ENCODE data around the gene HCN4.
"Not testable (repeated sequence)": the region's sequence is repeated elsewhere in the genome, so short reads cannot be mapped to it uniquely, and the experiment has no call there.

HCN4 gene

DNA sequence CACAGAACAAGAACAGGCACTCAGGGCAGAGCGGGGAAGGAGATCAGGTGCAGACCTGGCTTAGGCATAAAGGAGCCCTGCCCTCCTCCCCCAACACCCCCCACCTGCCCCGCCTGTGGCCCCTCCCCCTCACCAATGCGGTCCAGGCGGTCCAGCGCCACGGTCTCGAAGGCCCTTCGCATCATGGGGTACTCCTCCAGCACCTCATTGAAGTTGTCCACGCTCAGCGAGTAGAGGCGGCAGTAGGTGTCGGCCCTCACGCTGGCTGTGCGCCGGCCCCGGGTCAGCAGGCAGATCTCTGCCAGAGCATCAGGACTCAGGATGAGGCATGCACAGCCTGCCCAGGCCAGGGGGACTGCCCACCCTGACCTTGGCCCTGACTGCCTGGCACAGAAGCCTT lies 44.8 kb downstream of the HCN4 start:
- no peak for DNase-seq

DNA sequence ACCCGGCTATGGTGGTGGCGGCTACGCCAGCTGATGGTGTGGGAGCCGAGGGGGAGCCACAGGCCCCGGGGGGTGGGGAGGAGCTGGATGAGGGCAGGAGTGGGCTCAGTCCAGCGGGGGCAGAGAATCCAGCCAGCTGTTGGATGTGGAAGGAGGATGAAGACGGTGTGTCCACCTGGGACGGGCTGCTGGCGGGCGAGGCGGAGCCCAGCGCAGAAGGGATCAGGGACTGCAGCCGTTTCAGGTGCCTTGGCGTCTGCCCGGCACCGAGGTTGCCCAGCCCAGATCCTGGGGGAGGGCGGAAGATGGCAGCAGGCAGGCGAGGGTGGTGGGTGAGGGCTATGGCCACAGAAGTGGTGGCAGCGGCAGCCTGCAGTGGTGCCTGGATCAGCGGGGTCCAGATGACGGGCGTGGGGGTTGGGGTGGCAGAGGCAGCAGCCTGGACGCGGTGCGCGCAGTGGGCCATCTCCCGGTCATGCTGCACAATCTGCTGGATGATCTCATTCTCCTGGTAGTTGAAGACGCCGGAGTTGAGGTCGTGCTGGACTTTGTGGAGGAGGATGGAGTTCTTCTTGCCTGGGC lies 45.3 kb downstream of the HCN4 start:
- DNase-seq = no peak

DNA sequence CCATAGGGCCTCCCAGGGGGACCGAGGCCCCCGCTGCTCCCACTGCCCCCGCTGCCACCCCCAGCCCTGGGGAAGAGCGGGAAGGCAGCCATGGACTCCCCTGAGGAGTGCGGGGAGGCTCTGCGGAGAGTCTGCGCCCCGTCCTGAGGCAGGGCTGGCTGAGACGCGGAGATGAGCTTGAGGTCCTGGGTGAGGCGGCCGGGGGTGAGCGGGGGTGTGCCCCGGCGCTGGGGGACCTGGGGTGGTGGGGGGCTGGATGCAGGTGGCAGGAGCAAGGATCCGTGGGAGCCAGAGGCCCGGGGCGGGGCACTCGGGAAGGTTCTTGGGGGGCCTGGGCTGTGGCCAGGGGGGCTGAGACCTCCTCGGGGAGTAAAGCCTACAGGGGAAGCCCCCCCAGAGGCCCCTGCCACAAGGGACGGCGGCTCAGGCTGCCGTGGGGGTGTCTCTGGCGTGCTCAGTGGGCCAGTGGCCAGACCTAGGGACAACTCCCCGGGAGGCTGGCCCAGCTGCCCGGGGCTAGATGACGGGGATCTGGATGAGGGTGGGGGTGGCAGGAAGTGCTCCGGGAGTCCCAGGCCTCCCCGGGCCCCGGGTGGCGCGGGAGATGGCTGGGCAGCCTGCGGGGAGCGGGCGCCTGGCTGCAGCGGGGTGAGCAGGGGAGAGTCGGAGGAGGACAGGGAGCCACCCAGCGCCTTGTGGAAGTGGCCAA lies 45.9 kb downstream of the HCN4 start:
- no peak for DNase-seq

GRCh38 chr15:73321496-73322450 lies 47.0 kb downstream of the HCN4 start:
- no peak for DNase-seq

DNA sequence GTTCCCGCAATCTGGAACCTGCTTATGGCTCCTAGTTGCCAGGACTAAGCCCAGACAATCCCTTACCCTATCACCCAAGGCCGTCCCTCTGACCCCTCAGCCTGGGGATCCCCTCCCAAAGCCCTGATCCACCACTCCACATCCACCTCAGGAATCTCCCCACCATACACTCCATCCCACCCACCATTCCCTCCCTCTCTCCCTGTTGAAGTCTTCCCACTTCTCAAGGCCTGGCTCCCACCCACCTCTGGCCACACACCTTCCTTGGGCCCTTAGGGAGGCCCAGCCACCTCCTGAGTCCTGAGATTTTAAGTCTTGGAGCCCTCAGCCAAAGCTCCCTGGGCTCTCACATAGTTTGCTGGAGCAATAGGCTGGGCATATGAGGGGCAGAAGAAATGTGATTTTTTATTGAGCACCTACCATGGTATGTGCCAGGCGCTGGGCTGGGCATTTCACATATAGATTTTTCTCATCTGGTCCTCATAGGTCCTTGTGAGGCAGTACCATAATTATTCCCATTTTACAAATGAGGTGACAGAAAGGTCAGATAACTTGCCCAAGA lies 48.1 kb downstream of the HCN4 start:
- DNase-seq = no peak

- DNase-seq = no peak
These were observed 49.1 kb downstream of the HCN4 start for GRCh38 chr15:73319460-73320245.

DNA sequence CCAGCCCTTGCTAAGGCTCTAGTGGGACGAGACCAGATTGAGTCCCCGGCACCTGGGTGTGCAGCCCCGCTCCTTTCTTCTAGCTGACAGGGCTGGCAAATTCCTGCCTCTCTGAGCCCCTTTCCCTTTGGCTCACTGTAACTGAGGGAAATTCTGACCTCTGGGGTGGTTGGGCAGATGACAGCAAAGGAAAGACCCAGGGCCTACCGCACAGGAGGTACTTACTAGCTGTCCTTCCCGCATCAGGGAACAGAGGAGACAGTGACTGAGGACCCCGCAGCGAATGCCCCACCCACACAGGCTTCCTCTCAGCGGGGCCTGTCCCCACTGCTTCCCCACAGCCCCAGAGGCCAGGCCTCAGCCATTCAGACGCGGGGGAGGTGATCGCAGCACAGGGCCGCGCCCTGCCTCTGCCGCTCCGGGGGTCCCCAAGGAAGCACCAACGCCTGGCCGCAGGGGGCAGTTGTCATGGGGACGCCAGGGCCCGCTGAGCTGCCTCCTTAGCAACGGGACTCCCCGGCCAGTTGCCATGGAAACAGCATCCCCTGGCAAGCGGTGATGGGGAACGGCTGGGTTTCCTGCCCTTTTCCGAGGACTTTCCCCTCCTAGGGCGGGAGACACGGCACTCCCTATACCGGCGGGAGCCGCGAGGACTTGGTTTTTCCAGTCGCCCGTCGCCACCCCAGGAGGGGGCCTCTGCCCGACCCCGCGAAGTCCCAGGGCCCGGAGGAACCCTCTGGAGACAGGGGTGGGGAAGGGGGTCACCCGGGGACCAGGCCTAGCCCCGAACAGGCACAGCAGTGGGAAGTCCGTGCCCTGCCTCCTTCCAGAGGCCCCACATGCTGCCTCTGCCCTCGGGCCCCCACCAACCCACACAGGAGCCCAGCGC lies 50.1 kb downstream of the HCN4 start:
- no peak for DNase-seq

- DNase-seq = no peak
These were observed 50.9 kb downstream of the HCN4 start for GRCh38 chr15:73317651-73318462.

- no peak for DNase-seq
These were observed 54.9 kb downstream of the HCN4 start for GRCh38 chr15:73313861-73314260.

DNA sequence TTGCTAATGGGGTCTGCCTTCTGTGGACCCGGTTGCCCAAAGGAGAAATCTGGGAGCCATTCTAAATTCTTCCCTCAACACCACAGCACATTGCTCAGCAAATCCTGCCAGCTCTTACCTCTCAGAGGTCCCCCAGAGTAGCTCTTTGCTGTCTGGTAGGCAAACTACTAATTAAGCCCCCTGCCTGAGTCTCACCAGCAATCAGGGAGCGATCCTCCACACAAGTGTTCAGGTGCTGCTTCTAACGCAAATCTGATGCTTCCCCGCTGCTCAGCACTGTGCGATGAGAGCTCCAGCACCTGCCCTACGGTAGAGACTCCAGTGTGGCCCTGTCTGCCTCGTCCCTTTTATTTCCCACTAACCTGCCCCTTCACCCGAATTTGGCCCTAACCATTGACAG lies 60.5 kb downstream of the HCN4 start:
- no peak for DNase-seq

GRCh38 chr15:73305331-73306211 lies 63.2 kb downstream of the HCN4 start:
- peak; percentile 47 for DNase-seq

- DNase-seq = no peak
These were observed 65.1 kb downstream of the HCN4 start for GRCh38 chr15:73303636-73304035.

DNA sequence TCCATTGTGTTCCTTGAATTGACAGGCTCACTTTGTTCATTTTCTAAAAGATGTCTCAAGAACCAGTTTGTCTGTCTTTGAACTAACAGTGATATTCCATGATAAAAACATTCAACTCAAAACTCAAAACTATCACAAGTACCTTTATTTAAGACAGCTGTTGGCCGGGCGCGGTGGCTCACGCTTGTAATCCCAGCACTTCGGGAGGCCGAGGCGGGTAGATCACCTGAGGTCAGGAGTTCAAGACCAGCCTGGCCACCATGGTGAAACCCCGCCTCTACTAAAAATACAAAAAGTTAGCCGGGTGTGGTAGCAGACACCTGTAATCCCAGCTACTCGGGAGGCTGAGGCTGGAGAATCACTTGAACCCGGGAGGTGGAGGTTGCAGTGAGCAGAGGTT lies 68.5 kb downstream of the HCN4 start:
- DNase-seq = not testable (repeated sequence)

DNA sequence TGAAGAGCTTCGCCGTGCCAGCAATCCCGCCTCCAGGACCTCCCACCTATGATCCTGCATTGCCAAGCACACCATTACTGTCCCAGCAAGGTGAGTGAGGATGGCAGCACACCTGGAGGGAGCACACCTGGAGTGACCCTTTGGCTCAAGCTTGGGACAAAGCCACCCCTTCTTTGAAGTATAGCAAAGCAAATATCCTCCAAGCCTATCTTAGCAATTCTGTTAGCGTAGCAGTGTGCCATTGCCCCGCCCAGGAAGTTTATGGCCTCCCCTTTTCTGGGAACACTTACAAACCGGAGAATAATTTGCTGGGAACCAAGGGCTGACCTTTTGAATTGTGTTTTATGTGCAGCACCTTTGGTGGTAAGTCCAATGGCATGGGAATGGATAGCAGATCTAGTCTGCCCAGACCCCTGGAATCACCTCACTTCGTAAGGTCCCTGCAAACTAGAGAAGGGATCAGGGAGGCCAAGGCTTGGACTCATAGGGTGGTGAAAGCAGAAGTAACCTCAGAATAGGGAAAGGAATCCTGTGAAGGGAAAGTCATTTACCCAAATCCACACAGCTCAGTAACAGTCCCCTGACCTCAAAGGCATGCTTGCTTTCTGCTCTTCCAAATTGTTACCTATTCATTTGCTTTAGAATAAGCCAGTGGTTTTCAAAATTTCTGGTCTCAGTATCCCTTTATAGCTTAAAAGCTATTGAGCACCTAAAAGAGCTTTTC lies 70.1 kb downstream of the HCN4 start:
- no peak for DNase-seq

- DNase-seq = no peak
These were observed 72.0 kb downstream of the HCN4 start for GRCh38 chr15:73296609-73297353.

GRCh38 chr15:73295630-73296286 lies 73.0 kb downstream of the HCN4 start:
- DNase-seq = no peak

GRCh38 chr15:73293773-73294172 lies 75.0 kb downstream of the HCN4 start:
- no peak for DNase-seq

DNA sequence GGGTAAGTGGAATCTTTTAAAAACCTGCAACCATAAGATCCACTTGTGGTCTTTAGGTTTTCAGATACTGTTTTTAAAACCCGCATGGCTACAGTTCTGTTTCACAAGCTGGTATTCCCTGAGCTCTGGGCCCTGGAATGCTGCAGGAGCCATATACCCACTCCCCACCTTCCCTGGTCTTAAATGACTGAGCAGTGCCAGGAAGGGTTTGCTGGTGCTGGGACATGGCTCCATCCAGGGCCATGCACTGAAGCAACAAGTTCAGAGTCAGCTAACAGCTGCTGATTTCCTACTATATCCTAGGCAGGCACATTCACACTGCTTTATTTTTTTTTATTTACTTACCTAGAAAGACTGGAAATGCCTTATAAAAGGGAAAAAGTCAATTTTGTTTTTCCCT lies 77.3 kb downstream of the HCN4 start:
- no peak for DNase-seq

Measured in kidney glomerular epithelial cell (primary cell).